Stimulated activated naive CD4-positive, alpha-beta T cell treated with Interleukin-2 at 50 U/mL for 16 hours (primary cell): ENCODE data around the gene MRPS22.
A peak's percentile ranks its signal among the peaks of the same experiment; 100 is the strongest.
"Not testable (repeated sequence)": the region's sequence is repeated elsewhere in the genome, so short reads cannot be mapped to it uniquely, and the experiment has no call there.

Source experiments
- DNase-seq: peaks from one replicate; lab custom pipeline; 2025; lab: John Stamatoyannopoulos, UW

MRPS22 gene

DNA sequence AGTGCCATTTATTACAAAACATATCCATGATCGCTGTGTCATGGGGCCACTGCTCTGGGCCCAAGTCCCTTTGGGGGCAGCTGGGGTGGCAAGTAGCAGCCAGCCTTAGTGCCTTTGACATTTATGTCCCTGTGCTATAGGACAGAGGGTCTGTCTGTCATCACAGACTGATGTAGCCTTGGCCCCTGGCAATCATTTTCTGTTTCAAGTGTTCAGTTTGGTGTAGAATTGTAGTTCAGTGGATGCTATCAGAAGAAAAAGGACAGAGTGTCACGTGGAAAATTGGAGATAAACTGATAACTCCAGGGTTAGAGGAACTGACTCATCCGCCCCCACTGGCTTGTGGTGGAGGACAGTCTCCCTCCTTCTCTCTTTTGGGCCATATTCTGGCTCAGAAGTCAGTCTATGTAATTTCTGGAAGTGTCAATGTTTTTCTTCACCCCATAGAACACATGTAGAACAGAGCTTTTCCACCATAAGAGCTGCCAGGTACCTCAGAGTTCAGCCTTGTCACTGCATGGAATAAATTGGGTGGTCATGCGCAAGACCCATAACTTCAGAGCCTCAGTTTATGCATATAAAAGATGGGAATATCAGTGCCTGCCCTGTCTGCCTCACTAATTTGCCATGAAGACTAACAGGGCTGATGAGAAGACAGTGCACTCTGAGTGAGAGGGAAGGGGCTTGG, 4.5 kb upstream of the MRPS22 start:
- DNase-seq = no peak

DNA sequence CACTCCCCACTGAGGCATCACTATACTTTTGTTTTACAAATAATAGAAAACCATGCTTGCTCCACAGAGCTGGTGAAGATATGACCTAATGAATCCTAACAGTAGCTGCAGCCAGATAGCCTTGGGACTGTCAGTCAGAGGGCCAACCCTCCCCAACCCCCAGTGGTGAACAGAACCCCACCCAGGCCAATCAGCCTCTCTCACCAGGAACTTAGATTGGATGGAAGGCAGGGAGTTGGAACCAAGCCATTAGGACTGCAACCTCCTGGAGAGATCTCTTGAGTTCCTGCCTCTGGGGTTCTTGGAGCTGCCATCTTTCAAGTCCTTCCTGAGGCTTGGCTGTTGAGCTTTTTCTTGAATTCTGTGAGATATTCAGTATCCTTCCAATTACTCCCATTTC, 3.0 kb upstream of the MRPS22 start:
- no peak for DNase-seq

DNA sequence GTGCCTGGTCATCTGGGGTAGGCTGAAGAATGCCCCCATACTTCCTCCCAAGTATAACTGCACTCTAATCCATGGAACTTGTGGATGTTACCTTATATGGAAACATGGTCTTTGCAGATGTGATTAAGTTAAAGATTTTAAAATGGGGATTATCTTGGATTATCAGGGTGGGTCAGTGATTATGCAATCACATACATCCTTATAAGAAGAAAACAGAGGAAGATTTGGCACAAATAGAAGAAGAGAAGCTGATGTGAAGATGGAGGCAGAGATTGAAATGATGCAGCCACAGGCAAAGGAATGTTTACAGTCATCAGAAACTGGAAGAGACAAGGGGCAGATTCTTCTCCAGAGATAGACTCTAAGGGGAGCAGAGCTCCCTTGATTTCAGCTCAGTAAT, 1.8 kb upstream of the MRPS22 start:
- DNase-seq = no peak

DNA sequence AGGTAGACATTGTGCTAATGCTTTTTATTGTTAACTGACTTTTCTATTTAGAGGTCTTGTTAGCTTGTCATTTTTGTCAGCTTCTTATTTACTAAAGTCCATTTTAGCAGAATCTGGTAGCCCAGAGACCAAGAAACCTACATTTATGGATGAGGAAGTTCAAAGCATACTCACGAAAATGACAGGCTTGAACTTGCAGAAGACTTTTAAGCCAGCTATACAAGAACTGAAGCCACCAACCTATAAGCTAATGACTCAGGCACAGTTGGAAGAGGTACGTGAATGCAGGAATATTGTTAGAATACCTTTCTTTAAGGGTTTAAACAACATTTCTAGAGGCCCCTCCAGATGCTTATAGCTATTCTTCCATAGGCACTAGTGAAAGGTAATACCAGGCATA, 3.0 kb downstream of the MRPS22 start:
- DNase-seq = no peak

DNA sequence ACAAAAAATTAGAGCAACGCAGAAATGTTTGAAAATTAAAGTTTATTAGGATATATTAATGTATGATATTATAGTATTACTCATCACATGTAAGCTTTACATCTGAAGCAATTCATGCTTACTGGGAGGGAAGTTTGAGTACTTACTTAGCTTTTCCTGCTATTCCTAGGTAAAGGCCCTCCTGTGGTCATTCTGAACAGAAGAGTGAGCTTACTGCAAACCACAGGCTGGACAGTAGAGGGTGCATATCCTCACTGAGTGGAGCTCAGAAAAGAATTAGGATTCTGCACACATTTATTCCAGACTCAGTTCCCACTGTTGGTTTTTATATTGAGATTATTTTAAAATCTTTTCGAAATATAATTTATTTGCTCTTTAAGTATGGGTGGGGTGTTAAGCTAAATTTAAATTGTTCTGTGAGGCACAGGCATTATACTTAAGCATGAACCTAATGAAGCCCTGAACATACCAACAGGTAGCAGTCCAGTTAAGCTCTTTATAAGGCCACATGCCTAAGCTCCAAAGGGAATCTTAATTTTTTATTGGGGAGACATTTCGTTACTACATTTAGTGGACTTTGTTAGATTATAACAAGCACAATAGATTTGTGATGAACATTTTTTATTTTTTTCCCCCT, 10.2 kb downstream of the MRPS22 start:
- no peak for DNase-seq

DNA sequence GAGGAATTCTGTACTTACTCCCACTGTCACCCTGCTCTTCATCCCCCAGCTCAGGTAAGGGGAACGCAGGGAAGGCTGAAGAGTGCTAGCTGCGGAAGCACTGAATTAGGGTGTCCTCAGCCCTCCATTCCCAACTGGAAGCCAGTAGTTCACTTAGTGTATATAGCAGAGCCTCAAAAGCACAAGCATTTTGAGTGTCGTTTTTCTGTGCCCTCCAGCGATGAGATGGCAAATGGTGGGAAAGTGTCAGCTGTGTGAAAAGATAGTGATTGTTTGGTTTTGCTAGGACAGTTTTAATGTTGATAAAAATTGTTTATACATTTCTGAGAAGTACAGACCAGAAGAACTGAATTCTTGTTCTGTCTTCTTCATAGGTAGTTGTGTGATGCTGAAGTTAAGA, 10.8 kb downstream of the MRPS22 start:
- no peak for DNase-seq

DNA sequence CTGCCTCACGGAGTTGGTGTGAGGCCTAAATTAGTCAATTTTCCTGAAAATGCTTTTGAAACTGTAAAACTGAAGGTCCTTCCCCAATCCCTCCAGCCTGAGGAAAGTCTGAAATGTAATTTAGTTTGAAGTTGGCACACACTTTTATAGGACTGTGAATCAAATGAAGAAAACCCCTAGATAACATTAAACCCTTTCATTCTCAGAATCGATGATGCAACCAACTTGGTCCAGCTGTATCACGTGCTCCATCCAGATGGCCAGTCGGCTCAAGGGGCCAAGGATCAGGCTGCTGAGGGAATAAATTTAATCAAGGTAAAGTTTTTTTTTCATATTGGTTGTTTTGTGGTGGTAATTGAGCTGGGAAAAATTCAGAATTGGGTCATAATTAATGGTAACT, 11.7 kb downstream of the MRPS22 start:
- DNase-seq = no peak

DNA sequence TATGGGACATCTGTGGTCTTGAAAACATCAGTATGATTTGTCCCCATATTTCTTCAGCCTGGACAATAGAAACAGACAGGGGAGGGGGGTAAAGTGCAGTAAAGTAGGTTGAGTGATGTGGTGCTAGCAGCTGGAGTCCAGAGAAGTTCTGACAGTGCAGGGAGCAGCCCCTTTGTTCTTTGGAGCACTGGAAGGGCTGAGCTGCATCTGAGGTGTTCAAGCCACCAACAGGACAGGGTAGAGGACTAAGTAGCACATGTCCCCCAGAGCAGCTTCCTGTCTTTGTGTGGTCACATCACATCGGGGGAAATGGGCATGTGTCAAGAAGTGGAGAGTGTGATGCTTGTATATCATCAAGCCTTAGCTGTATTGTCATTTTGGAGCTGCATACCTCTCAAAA, 12.1 kb downstream of the MRPS22 start:
- DNase-seq = no peak

DNA sequence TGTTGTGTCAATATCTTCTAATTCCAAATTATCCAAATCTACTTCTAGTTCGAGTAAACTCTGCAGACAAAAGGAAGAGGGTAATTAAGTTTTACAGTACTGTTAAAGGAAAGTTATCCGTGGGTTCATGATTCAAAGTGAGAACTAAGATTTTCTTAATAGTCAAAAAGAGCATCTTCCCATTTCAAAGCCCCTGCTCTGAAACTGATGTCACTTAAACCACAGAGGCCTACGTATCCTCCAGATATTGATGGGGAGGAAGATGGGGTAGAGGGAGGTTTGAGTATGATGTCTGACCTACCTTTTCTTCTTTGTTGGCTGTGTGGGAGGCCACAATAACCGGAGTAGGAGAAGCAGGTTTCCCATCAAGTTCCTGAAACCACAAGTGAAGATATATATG, 14.1 kb downstream of the MRPS22 start:
- no peak for DNase-seq

DNA sequence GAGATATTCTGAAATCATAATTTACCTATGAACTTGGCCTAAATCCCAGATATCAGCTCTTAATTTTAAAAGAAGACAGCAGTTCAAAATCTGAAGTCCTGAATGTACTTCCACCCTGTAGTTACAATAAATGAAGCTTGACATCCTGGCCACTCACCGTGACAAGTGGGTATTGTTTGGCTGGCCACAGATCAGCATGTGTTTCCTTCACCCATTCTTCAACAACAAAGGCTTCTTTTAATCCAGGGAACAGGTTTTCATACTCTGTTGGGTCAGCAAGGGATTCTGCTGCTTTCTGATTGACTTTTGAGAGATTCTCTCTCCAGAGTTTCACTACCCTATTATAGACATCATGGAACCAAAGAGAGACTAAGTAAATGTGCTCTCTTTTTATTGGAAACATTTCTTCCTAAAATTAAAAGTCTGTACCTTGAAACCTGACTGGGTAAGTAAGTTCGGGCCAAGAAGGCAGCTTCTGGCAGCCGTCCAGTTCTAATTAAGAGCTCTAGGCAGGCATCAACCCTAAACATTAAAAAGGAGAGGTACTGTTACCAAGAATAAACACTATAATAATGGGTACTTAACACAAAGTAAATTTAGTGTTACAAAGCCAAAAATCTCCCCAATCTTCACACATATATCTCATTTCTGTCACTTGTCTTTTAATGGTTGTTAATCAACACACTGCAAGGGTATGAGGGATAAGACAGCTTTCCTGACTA, 15.2 kb downstream of the MRPS22 start:
- no peak for DNase-seq

DNA sequence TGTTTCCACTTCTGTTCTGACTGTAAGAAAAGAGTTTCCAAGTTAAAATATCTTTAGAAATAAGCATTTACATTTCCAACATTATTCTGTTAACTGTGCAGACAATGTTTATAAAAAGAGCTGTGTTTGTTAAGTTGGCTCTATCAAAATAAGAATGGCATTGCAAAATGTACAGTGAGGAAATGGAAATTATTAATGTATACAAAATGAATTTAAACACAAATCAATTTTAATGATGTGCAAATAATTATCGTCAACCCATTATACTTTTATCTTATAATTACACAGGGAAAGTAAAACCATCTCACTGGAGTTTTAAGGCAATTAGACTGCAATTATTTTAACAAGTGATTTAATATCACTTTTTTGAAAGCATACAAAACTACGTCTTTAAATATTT, 17.5 kb downstream of the MRPS22 start:
- DNase-seq = no peak

DNA sequence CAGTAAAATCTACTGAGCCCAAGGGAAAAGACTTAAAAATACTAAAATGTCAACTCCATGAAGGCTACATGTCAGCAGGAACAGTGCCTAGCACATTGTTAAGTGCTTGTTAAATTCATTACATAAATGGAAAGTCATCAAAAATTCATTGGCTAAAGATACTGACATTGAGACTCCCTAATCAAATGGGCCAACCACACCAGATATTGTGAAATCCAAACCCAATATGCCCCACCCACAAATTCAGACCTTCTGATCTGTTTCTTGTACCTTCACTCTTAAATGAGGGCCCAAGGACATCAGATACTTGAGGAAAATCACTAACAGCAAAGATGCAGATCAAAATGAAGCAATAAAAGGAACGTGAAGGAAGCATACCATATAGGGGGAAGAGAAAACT, 20.7 kb downstream of the MRPS22 start:
- no peak for DNase-seq

DNA sequence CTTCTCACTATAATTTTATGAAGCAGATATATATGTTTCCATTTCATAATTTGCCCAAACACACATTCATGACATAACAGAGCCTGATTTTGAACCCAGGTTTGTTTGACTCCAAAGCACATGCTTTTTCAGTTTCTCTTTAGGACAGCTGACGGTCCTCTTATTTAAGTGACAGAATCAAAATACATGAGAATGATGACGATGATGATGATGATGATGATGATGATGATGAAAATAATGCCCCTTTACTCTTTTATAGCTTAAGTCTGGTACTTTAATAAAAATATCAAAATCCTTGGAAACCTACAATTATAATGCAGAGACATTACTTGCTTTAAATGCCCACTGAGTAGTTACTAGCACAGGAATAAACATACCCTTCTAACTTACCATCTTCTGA, 30.3 kb downstream of the MRPS22 start:
- DNase-seq = no peak

DNA sequence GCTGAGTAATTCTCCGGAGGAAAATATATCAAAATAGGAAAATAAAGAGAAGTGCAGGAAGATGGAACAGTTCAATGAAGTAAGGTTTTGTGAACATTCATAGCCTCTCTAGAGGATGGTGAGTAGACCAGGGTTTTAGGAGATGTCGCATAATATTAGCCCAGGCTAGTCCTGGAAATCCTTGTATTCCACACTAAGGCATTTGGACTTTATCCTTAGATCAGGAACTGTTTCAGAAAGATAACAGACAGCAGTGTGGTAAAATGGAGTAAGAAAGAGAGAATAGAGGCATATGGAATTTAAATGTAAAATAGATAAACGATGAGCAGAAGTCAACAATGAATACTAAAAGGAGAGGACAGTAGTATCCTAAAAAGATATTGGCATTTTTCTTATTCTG, 33.6 kb downstream of the MRPS22 start:
- DNase-seq = no peak

DNA sequence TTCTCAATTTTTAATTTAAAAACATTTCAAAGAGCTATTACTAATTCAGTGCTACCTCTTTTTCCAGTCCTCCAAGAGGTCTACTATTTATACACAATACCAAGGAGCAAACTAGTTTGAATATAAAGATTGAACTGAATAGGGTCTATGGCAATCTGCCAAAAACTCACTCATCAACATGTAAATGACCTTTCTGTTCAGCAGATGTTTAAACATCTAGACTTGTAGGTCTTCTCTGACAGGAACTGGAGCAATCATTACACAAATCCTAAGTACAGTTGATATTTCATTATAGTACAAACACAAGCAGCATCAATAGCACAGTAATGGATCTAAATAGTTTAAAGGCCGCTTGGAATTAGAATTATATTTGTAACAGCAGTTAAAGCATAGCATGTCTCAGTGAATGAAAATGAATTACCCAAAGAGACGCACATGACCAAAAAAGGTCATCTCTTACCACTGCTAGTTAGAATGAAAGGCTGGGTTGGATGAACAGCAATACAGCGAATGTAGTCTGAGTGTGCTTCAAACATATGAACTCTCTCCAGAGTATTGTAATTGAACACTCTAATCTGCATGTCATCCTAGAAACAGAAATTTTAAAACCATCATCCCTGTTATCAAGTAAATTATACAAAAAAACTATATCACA, 34.9 kb downstream of the MRPS22 start:
- no peak for DNase-seq

DNA sequence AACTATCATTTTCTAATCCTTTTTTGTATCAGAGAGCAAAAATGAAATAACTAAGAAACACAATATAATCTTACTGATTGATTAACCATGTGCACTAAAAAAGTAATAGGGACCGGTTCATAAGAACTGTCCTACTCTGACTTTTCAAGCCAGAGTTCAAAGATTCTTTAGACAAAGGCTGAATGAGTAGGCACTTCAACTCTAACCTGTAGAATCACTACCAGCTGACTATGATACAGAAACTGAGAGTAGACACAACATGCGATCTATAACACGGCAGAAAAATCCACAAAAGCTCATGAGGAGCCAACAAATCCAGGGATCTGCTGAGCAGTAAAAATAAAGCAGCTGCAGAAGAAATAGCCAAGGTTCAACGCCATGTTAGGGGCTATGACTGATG, 36.8 kb downstream of the MRPS22 start:
- no peak for DNase-seq

DNA sequence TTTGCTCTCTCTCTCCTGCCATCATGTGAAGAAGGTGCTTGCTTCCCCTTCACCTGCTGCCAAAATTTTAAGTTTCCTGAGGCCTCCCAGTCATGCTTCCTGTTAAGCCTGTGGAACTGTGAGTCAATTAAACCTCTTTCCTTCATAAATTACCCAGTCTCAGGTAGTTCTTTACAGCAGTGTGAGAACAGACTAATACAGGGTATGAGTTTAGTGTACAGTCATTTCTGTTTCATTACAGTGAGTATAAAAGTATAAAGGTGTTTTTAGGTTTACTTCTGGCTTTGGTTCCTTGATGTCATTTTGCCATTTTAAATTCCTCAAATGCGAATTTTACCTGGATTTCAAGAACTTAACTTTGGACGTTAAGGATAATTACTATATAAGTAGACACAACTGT, 38.5 kb downstream of the MRPS22 start:
- not testable (repeated sequence) for DNase-seq

DNA sequence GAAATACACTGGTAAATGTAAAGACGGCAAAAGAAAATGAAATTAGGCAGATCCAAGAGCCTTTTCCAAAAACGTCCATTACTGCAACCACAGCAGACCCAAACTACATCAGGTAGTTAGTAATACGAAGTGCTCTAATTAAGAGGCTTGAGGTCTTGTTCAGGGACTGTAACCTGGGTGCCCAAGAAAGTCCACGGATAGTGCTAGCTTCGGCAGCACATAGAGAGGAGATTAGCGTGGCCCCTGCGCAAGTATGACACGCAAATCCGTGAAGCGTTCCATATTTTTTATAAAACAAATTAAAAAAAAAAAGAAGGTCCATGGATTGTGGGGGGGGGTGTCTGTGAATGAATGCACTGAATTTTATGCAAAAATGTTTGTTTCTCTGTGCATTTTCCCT, 44.3 kb downstream of the MRPS22 start:
- DNase-seq = no peak

DNA sequence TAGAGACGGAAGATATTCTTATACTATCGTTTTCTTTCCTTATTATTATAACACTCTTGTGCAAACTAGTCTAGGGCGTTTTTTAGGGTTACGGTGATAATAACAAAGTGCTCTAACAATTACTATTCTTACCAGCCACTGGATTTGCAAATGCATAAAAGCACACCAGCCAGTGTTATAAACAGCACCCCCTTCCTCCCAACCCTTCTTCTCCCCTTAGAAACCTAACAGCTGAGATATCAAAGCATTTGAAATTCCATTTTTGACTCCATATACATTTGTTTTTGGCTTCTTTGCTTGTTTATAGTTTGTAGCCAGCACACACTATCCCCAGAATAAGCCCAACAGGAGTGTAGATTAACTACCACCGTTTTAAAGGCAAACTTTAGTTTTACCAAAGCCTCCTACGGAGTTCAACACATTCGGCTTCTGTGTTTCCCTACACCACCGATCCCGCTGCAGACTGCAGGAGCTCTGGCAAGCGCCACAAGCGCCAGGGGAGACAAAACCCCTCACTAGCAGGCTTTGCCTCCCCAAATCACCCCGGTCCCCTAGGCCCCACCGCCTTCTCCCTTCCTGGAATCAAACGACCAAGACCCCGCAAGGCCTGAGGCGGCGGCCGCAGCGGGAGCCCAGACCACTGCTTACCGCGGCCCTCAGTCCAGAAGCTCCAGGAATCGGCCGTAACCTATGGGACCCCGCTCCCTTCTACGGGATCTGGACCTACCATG, 45.2 kb downstream of the MRPS22 start:
- DNase-seq = peak; percentile 25

DNA sequence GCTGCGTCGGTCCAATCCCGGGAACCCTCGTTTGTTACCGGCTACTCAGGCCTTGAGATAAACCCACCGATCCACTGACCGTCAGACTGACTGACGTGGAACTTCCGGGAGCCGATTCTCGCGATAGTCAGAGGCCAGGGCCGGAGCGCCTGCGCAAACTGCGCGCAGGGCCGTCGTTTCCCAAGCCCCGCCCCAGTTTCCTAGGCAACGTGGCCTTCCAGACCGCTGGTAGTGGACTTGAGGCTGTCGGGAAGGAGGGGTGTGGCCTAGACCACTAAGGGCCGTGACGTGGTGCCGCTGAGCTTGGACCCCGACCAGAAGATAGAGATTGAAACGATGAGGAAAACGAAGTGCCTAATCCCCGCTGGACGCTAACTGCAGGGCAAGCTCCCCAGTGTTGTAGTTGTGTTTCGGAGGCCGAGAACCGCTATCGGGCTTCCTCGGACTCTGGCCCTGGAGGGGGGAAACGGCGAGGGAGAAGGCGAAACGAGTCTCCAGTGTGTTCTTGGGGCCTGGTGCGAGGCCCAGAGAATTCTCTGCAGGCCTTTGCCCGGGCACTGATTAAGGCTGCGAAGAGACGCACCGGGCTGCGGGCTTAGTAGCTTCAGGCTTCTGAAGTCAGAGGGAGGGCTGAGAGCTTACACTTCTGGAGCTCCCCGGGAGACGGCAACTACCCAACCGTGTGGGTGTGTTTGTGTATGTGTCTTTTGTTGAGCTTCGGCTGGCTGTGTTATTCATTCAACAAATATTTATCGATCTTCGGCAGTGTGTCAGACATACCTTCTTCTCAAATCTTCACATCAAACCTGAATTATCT, 45.9 kb downstream of the MRPS22 start, which contains the start of gene COPB2:
Gene COPB2 (minus strand): TSS at position 96 of the 817 bp plus-strand sequence. CDS start 97 bp downstream, outside the sequence.
- peak; percentile 93 for DNase-seq

DNA sequence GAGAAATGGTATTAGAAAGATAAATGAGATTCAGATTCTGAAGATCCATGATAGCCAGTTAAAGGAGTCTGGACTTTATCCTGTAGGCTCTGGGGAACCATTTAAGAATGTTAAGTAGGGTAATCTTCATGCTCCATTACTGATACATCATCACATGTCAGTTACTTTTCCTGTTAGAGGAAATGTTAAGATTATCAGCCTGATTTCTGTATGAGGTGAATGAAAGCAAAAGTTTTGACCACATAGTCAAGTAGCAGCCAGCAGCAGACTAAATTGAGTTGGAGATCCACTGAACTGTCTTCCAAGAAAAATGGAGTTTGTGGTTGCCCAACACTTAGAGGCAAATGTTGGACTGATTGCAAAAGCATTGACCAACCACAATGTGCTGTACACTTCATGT, 50.3 kb downstream of the MRPS22 start:
- DNase-seq = no peak
